Prostate gland (tissue), 2 donors: ENCODE data around the gene TNFRSF13B.

Experiments
- CTCF ChIP-seq, 4 experiments: fragments of 200-600 bp in 2 of 4; fragments of 450-650 bp in 2 of 4; sonication (generic) in 2 of 4; IDR thresholded peaks; 1 replicate in 3 of 4; 2 replicates in 1 of 4; pipeline ENCODE4 v1.5.1; 2016 to 2019; ENCODE audit warnings: antibody characterized with exemption in 4 of 4, mild to moderate bottlenecking in 2 of 4, moderate library complexity in 2 of 4
- POLR2A ChIP-seq: fragments of 450-650 bp; IDR thresholded peaks from one replicate; pipeline ENCODE4 v1.6.1; 2016; ENCODE audit warnings: antibody characterized with exemption, mild to moderate bottlenecking
- POLR2AphosphoS5 ChIP-seq: sonication (generic); formaldehyde crosslinking; IDR thresholded peaks from one replicate; pipeline ENCODE4 v1.6.1; 2017; ENCODE audit warnings: antibody characterized with exemption

GRCh38 chr17:16997514-16998429 lies 25.9 kb upstream of the TNFRSF13B start:
- TF ChIP-seq CTCF (IDR thresholded peaks at IDR 0.05) (no peak), POLR2AphosphoS5 (no peak), POLR2A (no peak)
